OCI-LY1 (cell line): ENCODE measurements around the gene DDOST.

Experiments used
- H2AFZ ChIP-seq: fragments of 200-600 bp; sonication (generic), shearing (Covaris generic); 2 replicates; pipeline ENCODE4 v1.6.0; 2014; ENCODE audit warnings: antibody characterized with exemption, mild to moderate bottlenecking, low read length
- H3F3A ChIP-seq: fragments of 200-600 bp; sonication (generic), shearing (Covaris generic); 2 replicates; pipeline ENCODE4 v1.6.0; 2014; ENCODE audit warnings: mild to moderate bottlenecking, antibody characterized with exemption, low read length, moderate library complexity; ENCODE audit not compliant: insufficient read depth
- H3K27ac ChIP-seq: fragments of 200-600 bp; sonication (generic); 2 replicates; pipeline ENCODE4 v1.5.1; 2014; ENCODE audit warnings: low read length, mixed run types, mild to moderate bottlenecking, low read depth; ENCODE audit not compliant: poor library complexity, severe bottlenecking
- H3K27me3 ChIP-seq: fragments of 200-600 bp; sonication (generic); 2 replicates; pipeline ENCODE4 v1.6.0; 2014; ENCODE audit warnings: antibody characterized with exemption, mild to moderate bottlenecking, low read length, moderate library complexity; ENCODE audit not compliant: insufficient read depth
- H3K36me3 ChIP-seq: fragments of 200-600 bp; sonication (generic); 2 replicates; pipeline ENCODE4 v1.6.1; 2014; ENCODE audit warnings: mild to moderate bottlenecking, antibody characterized with exemption, low read length, moderate library complexity, mixed read lengths; ENCODE audit not compliant: insufficient read depth
- H3K4me1 ChIP-seq: fragments of 200-600 bp; sonication (generic); 2 replicates; pipeline ENCODE4 v1.5.1; 2014; ENCODE audit warnings: mild to moderate bottlenecking, low read length, moderate library complexity; ENCODE audit not compliant: insufficient read depth, severe bottlenecking
- H3K4me2 ChIP-seq: fragments of 200-600 bp; sonication (generic), shearing (Covaris generic); 2 replicates; pipeline ENCODE4 v1.6.1; 2014; ENCODE audit warnings: low read length
- H3K4me3 ChIP-seq: fragments of 200-600 bp; sonication (generic); 2 replicates; pipeline ENCODE4 v1.5.1; 2014; ENCODE audit warnings: low read length, low read depth, mild to moderate bottlenecking, mixed read lengths; ENCODE audit not compliant: poor library complexity, severe bottlenecking
- H3K79me2 ChIP-seq: fragments of 200-600 bp; shearing (Covaris generic); 2 replicates; pipeline ENCODE4 v1.6.1; 2016; ENCODE audit warnings: mixed run types, low read length, mixed read lengths; ENCODE audit not compliant: insufficient read depth
- H3K9ac ChIP-seq: fragments of 200-600 bp; sonication (generic), shearing (Covaris generic); 2 replicates; pipeline ENCODE4 v1.6.1; 2014; ENCODE audit warnings: mild to moderate bottlenecking, low read length, mixed read lengths
- H3K9me2 ChIP-seq: fragments of 200-600 bp; sonication (generic), shearing (Covaris generic); 2 replicates; pipeline ENCODE4 v1.6.1; 2014; ENCODE audit warnings: low read depth, mild to moderate bottlenecking, low read length, mixed read lengths
- H3K9me3 ChIP-seq: fragments of 200-600 bp; shearing (Covaris generic); 2 replicates; pipeline ENCODE4 v1.6.1; 2014; ENCODE audit warnings: low read length, mixed read lengths
- H4K20me1 ChIP-seq: fragments of 200-600 bp; sonication (generic), shearing (Covaris generic); 2 replicates; pipeline ENCODE4 v1.6.0; 2016; ENCODE audit warnings: mild to moderate bottlenecking, low read length; ENCODE audit not compliant: insufficient read depth
- CTCF ChIP-seq: fragments of 200-600 bp; sonication (generic), shearing (Covaris generic); IDR thresholded peaks from 2 replicates; pipeline ENCODE4 v1.5.1; 2017; ENCODE audit warnings: mild to moderate bottlenecking, antibody characterized with exemption, low read length, moderate library complexity, mixed read lengths
- EZH2 ChIP-seq: fragments of 200-600 bp; sonication (generic), shearing (Covaris generic); IDR thresholded peaks from 2 replicates; pipeline ENCODE4 v1.8.0; 2017; ENCODE audit warnings: borderline replicate concordance, mixed run types, mild to moderate bottlenecking, antibody characterized with exemption, low read length, moderate library complexity, mixed read lengths

Gene DDOST

GRCh38 chr1:20697563-20697962 is 36.4 kb upstream of the DDOST start:
- H2AFZ ChIP-seq = no peak overlapping the region
- TF ChIP-seq CTCF (no peak), EZH2 (no peak)
- H3K4me2 ChIP-seq = no peak overlapping the region
- H3K27me3 ChIP-seq = no peaks in the 10 kb centered on the region; the same call in 1 of the 2 replicates
- H3K9ac ChIP-seq = no peak overlapping the region
- H3K27ac ChIP-seq = no peak overlapping the region
- no peaks in the 10 kb centered on the region for H3K36me3 ChIP-seq
- no peaks in the 10 kb centered on the region for H3K9me3 ChIP-seq
- H3F3A ChIP-seq = no peaks in the 10 kb centered on the region
- H3K4me3 ChIP-seq = no peak overlapping the region
- no peaks in the 10 kb centered on the region for H4K20me1 ChIP-seq
- H3K79me2 ChIP-seq = no peaks in the 10 kb centered on the region
- no peaks in the 10 kb centered on the region for H3K9me2 ChIP-seq
- peaks cover 3% of the 10 kb centered on the region for H3K4me1 ChIP-seq

DNA sequence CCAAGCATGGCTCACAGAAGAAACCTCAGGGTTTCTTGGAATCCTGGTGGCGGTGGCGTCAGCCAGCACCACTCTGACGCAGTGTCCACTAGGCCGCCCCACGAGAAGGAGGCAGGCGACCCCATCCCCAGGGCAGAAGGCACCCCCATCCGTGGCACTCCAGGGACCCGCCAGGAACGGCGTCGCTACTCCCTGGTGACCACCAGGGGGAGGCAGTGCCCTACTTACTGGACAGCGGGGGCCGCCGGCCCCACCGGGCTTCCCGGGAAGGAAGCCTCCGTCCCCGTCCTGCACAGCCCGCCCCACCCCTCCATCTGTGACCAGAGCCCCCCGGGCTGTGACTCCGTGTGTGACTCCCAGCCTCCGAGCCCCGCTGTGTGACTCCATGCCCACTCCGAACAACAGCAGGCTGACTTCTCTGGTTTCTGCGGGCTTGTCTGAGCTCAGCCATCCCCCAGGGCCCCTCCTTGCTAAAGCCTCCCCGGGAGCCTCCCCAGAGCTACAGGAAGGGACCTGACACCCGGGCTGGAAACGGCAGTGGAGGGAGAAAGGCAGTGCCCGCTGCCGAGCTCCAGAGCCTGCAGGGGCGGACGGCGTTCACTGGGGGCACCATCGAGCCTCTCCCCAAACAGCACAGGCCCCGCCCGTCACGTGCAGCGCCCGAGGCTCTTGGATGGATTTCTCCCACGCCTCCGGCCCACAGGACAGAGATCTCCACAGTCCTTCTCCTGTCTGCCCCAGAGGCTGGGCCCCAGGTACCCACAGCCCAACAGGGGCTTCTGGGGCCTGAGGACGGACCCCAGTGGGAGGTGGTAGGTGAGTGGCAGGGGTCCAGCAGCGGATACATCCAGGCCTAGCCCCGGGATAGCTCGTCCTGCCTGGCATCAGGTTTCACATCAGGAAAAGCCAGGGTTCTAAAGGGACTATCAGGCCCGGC is 35.5 kb upstream of the DDOST start:
- H3K4me2 ChIP-seq = peak overlapping the region; percentile 99
- H3F3A ChIP-seq = no peaks in the 10 kb centered on the region
- H3K9me3 ChIP-seq = no peaks in the 10 kb centered on the region
- H3K4me1 ChIP-seq = peaks cover 3% of the 10 kb centered on the region
- no peaks in the 10 kb centered on the region for H3K79me2 ChIP-seq
- no peaks in the 10 kb centered on the region for H3K36me3 ChIP-seq
- no peaks in the 10 kb centered on the region for H3K9me2 ChIP-seq
- H4K20me1 ChIP-seq = no peaks in the 10 kb centered on the region
- H3K4me3 ChIP-seq = peak overlapping the region; percentile 80
- peak; percentile 84 for TF ChIP-seq CTCF
- TF ChIP-seq EZH2 = no peak
- no peak overlapping the region for H3K27ac ChIP-seq
- H3K27me3 ChIP-seq = no peaks in the 10 kb centered on the region; the same call in 1 of the 2 replicates
- H3K9ac ChIP-seq = peak overlapping the region; percentile 89
- H2AFZ ChIP-seq = peak overlapping the region; percentile 99

GRCh38 chr1:20695515-20695914 is 34.3 kb upstream of the DDOST start:
- no peaks in the 10 kb centered on the region for H3K9me2 ChIP-seq
- no peak overlapping the region for H3K9ac ChIP-seq
- H3K9me3 ChIP-seq = no peaks in the 10 kb centered on the region
- H4K20me1 ChIP-seq = no peaks in the 10 kb centered on the region
- H3K27me3 ChIP-seq = no peaks in the 10 kb centered on the region; the same call in 1 of the 2 replicates
- H3K79me2 ChIP-seq = no peaks in the 10 kb centered on the region
- H3K36me3 ChIP-seq = no peaks in the 10 kb centered on the region
- no peak overlapping the region for H2AFZ ChIP-seq
- peaks cover 3% of the 10 kb centered on the region for H3K4me1 ChIP-seq
- H3K4me3 ChIP-seq = no peak overlapping the region
- TF ChIP-seq CTCF (no peak), EZH2 (no peak)
- no peaks in the 10 kb centered on the region for H3F3A ChIP-seq
- no peak overlapping the region for H3K4me2 ChIP-seq
- H3K27ac ChIP-seq = no peak overlapping the region
